ENCODE data around the gene PIBF1. TPM values are rescaled to one million over a fixed set of nuclear protein-coding genes. Genes with fewer than 3 reads are reported as not detected.
"Not testable (repeated sequence)": the region's sequence is repeated elsewhere in the genome, so short reads cannot be mapped to it uniquely, and the experiment has no call there.

PIBF1 gene
- total and polyA plus RNA-seq, 7 donors = 6.5 to 24.0 (median 17.7) TPM

DNA sequence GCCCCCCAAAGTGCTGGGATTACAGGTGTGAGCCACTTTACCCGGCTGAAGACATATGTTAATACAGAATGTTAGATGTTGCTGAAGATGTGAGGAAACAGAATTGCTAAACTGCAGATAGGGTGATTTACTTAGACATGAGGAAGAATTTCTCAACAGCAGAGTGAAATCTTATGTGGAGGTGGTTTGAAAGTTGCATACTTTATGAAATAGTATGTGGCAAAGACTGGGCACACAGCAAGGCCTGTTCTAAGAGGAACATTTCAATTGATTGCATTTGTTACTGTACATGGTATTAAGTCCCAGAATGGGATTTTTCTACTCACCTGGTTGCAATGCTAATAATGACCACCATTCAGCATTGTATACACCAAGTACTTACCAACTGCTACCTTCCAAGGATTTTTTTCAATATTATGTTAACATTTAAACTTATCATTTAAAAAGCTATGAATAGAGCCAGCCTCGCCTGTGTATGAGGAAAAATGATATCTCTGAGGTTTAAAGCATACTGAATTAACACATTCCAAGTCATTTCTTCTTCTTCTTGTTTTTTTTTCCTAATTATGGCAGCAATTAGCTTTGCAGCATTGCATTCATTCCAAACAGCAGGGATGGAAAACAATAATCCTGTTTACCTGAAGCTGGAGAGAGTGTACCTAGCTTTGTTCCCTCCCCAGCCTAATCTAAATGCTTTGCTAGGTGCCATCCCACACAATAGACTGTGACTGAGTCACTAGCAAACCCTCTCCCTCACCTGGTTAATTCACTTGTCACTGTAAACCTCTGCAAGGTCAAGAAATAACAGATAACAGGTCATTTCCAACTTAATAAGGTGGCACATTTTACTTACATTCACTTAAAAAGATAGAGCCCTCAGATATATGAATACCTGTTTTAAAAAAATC lies 257.5 kb downstream of the PIBF1 start:
- Histone ChIP-seq H3K27ac (no peak overlapping the region), H3K27me3 (no peaks in the 10 kb centered on the region), H3K4me1 (no peaks in the 10 kb centered on the region), H3K9me3 (no peaks in the 10 kb centered on the region), H3K4me3 (no peak overlapping the region), H3K36me3 (no peaks in the 10 kb centered on the region)
- intact Hi-C loops (cut with DNase I) = no loop called here
- no peak for TF ChIP-seq EP300 (IDR thresholded peaks at IDR 0.05)
- TF ChIP-seq POLR2AphosphoS5 (IDR thresholded peaks at IDR 0.05) = no peak
- WGBS, 2 donors = 50 to 72% methylated on average over 2 of the region's 2 CpGs
- no peak for DNase-seq

GRCh38 chr13:73040484-73040883 lies 258.6 kb downstream of the PIBF1 start:
- Histone ChIP-seq H3K9me3 (no peaks in the 10 kb centered on the region), H3K27me3 (no peaks in the 10 kb centered on the region), H3K27ac (no peak overlapping the region), H3K4me1 (no peaks in the 10 kb centered on the region), H3K36me3 (no peaks in the 10 kb centered on the region), H3K4me3 (no peak overlapping the region)
- WGBS, 2 donors = 18 to 73% methylated on average over 3 of the region's 3 CpGs
- TF ChIP-seq POLR2A (IDR thresholded peaks at IDR 0.05) (no peak), POLR2AphosphoS5 (IDR thresholded peaks at IDR 0.05) (no peak), EP300 (IDR thresholded peaks at IDR 0.05) (no peak)
- TF ChIP-seq, protein P1, sequence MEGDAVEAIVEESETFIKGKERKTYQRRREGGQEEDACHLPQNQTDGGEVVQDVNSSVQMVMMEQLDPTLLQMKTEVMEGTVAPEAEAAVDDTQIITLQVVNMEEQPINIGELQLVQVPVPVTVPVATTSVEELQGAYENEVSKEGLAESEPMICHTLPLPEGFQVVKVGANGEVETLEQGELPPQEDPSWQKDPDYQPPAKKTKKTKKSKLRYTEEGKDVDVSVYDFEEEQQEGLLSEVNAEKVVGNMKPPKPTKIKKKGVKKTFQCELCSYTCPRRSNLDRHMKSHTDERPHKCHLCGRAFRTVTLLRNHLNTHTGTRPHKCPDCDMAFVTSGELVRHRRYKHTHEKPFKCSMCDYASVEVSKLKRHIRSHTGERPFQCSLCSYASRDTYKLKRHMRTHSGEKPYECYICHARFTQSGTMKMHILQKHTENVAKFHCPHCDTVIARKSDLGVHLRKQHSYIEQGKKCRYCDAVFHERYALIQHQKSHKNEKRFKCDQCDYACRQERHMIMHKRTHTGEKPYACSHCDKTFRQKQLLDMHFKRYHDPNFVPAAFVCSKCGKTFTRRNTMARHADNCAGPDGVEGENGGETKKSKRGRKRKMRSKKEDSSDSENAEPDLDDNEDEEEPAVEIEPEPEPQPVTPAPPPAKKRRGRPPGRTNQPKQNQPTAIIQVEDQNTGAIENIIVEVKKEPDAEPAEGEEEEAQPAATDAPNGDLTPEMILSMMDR (IDR thresholded peaks at IDR 0.05) = no peak
- DNase-seq = no peak
- intact Hi-C loops (cut with DNase I) = no loop called here

DNA sequence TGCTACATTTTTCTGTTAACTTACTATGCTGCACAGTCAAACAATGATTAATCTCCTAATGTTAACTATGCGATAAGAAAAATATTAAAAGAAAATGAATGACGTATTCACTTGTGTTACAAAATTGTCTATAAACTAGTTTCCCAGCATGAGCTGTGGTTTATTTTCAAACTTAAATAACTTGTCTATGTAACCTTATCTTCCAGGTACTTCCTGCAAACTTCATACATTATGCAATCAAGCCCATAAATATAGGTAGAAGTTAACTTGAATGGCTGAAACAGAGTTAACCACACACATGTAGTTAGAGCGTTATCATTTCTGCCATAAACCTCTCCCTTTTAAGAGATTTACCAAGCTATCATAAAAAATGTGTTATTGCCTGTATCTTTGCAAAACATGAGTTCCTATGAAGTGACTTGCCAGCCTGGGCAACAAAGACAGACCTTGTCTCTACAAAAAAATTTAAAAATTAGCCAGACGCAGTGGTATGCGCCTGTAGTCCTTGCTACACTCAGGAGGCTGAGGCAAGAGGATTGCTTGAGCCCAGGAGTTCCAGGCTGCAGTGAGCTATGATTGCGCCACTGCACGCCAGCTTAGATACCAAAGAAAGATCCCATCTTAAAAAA lies 259.1 kb downstream of the PIBF1 start:
- no peak for DNase-seq
- no peaks in the 10 kb centered on the region for H3K36me3 ChIP-seq
- H3K27ac ChIP-seq = no peak overlapping the region
- H3K9me3 ChIP-seq = no peaks in the 10 kb centered on the region
- H3K27me3 ChIP-seq = no peaks in the 10 kb centered on the region
- intact Hi-C loops (cut with DNase I) = no loop called here
- H3K4me3 ChIP-seq = no peak overlapping the region
- no peaks in the 10 kb centered on the region for H3K4me1 ChIP-seq
- WGBS, 2 donors = 13 to 52% methylated on average over 7 of the region's 7 CpGs
- no peak for TF ChIP-seq POLR2AphosphoS5 (IDR thresholded peaks at IDR 0.05)

GRCh38 chr13:73045031-73045430 lies 263.1 kb downstream of the PIBF1 start:
- no peak overlapping the region for H3K27ac ChIP-seq
- no peak overlapping the region for H3K4me3 ChIP-seq
- intact Hi-C loops (cut with DNase I) = no loop called here
- no peak for DNase-seq
- no peaks in the 10 kb centered on the region for H3K9me3 ChIP-seq
- H3K4me1 ChIP-seq = no peaks in the 10 kb centered on the region
- WGBS, 2 donors = 15 to 71% methylated on average over 6 of the region's 6 CpGs
- H3K36me3 ChIP-seq = no peaks in the 10 kb centered on the region
- TF ChIP-seq EP300 (IDR thresholded peaks at IDR 0.05) (no peak), POLR2A (IDR thresholded peaks at IDR 0.05) (no peak), POLR2AphosphoS5 (IDR thresholded peaks at IDR 0.05) (no peak)
- TF ChIP-seq, protein P1 (IDR thresholded peaks at IDR 0.05) = no peak
- no peaks in the 10 kb centered on the region for H3K27me3 ChIP-seq

GRCh38 chr13:73048615-73049014 lies 266.7 kb downstream of the PIBF1 start:
- intact Hi-C loops (cut with DNase I) = not testable (repeated sequence)
- 86 to 90% methylated on average over 2 of the region's 2 CpGs for WGBS, 2 donors

GRCh38 chr13:73054712-73055111 lies 272.8 kb downstream of the PIBF1 start:
- intact Hi-C loops (cut with DNase I) = loop anchor here (5.0 kb wide), 2 partner anchors 272 to 653 kb away; partner anchors contain the start of genes DIS3 and PIBF1
- DNase-seq = no peak
- no peaks in the 10 kb centered on the region for H3K36me3 ChIP-seq
- TF ChIP-seq, protein P1 (IDR thresholded peaks at IDR 0.05) = no peak
- TF ChIP-seq EP300 (IDR thresholded peaks at IDR 0.05) (no peak), POLR2AphosphoS5 (IDR thresholded peaks at IDR 0.05) (no peak), POLR2A (IDR thresholded peaks at IDR 0.05) (no peak)
- 13 to 61% methylated on average over 5 of the region's 5 CpGs for WGBS, 2 donors
- H3K4me1 ChIP-seq = peaks cover 0 to 7% (median 5%) of the 10 kb centered on the region in 4 donors
- no peaks in the 10 kb centered on the region for H3K9me3 ChIP-seq
- no peaks in the 10 kb centered on the region for H3K27me3 ChIP-seq
- H3K4me3 ChIP-seq = no peak overlapping the region
- no peak overlapping the region for H3K27ac ChIP-seq

More at GRCh38 chr13:73048615-73049014, 266.7 kb downstream of the PIBF1 start:
- H3K27me3 ChIP-seq, H3K36me3 ChIP-seq, H3K4me1 ChIP-seq, H3K4me3 ChIP-seq, DNase-seq, H3K27ac ChIP-seq, H3K9me3 ChIP-seq: not testable (repeated sequence)
